Esophagus squamous epithelium (tissue), 4 donors: Measurements from ENCODE around the gene MPV17.

Experiments
- POLR2A ChIP-seq, 4 donors: fragments of 450-650 bp; IDR thresholded peaks; one replicate each; pipeline ENCODE4 v1.6.1; 2017; ENCODE audit warnings: antibody characterized with exemption in 4 of 4, mild to moderate bottlenecking in 4 of 4, moderate library complexity in 3 of 4
- TF ChIP-seq, protein P1 (sequence below), 6 experiments: fragments of 450-650 bp in 4 of 6; fragments of 200-600 bp in 2 of 6; sonication (generic) in 2 of 6; IDR thresholded peaks; one replicate each; pipeline ENCODE4 v1.5.1; 2016 to 2019; ENCODE audit warnings: antibody characterized with exemption in 6 of 6, mild to moderate bottlenecking in 4 of 6, moderate library complexity in 4 of 6

GRCh38 chr2:27336173-27336572 lies 13.3 kb upstream of the MPV17 start:
- TF ChIP-seq POLR2A (IDR thresholded peaks at IDR 0.05): no peak
- TF ChIP-seq, protein P1, sequence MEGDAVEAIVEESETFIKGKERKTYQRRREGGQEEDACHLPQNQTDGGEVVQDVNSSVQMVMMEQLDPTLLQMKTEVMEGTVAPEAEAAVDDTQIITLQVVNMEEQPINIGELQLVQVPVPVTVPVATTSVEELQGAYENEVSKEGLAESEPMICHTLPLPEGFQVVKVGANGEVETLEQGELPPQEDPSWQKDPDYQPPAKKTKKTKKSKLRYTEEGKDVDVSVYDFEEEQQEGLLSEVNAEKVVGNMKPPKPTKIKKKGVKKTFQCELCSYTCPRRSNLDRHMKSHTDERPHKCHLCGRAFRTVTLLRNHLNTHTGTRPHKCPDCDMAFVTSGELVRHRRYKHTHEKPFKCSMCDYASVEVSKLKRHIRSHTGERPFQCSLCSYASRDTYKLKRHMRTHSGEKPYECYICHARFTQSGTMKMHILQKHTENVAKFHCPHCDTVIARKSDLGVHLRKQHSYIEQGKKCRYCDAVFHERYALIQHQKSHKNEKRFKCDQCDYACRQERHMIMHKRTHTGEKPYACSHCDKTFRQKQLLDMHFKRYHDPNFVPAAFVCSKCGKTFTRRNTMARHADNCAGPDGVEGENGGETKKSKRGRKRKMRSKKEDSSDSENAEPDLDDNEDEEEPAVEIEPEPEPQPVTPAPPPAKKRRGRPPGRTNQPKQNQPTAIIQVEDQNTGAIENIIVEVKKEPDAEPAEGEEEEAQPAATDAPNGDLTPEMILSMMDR (IDR thresholded peaks at IDR 0.05): no peak
